ENCODE measurements around the gene FAM89B.

Gene FAM89B

GRCh38 chr11:65591939-65592857, 19.9 kb downstream of the FAM89B start:
- peak; percentile 47 for DNase-seq

DNA sequence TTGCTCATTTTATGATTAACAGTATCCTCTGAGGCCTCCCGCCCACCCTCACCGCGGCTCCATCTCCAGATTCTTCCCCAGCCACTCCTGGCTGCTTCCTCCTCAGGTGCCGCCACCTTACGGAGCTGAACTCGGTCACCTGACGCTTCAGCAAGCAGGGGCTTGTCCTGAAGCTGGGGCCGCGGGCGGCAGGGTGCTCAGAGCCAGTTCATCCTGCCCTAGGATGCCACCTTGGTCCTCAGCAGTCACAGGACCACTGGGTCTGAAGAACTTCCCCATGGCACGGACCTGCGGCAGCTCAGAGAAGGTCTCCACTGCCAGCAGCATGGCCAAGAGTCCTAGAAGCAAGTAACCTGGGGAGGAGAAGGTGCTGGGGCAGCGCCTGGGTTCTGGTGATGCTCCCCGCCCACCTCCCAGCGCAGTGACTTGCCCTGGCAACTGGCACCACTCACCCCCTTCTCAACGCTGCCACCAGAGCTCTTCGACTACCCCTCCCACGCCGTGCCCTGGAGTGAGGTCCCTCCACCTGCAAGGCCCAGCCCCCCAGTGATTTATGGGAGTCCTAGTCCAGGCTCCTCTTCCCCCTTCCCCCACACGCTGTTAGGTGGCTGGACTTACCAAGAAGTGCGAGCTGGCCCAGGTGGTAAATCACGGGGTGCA, 20.6 kb downstream of the FAM89B start:
- peak; percentile 49 for DNase-seq

DNA sequence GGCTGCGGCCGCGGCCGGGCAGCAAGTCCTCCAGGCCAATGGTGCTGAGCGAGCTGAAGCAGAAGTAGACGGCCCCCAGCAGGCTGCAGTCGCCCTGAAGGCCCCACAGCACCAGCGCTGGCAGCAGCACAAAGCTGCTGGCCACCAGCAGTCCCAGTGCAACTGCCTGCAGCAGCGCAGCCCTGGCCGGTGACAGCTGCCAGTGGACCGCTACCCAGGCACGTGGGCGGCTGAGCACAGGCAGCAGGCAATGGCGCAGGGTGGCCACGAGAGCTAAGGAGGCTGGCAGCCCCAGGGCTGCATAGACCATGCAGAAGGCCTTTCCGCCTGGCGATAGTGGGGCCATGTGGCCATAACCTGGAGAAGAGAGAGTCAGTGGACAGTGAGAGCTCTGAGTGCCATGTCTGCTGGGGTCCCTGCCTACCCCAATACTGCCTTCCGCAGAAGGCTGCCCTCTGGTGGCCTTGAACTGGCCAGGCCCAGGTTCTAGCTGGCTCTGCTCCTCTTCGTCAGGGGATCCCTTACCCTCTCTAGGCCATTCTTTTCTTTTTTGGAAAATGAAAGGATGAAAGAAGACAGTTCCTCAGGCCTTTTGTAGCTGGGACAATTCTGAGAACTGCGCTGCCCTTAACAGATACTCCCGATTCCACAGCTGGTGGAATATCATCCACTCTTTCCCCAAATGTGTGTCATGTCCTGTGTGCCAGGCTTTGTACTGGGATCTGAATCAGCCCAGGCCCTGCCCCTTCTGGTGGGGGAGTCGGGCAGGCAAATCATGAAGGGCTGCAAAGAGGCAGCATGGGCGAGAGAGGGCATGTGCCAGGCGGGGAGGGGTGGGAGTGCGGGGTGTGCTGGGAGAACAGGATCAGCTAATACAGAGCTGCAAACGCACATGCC, 21.4 kb downstream of the FAM89B start:
- DNase-seq, result peak; percentile 16

DNA sequence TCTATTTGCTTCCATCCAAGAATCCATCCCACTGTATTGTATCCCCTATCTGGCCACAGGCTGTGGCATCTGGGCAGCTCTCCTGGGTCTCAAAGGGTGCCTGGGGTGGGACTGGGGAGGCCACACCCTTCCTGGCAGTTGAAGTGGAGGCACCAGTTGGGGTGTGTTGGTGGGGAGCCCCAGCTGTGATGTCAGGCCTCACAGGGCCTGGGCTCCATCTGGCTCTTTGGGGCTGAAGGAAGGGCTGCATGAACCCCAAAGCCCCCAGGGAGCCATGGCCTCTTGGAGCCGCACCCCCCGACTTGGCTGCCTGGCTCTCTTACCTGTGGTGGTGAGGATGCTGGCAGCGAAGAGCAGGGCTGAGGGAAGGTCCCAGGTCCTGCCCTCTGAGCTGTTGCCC, 22.8 kb downstream of the FAM89B start:
- DNase-seq, result no peak

DNA sequence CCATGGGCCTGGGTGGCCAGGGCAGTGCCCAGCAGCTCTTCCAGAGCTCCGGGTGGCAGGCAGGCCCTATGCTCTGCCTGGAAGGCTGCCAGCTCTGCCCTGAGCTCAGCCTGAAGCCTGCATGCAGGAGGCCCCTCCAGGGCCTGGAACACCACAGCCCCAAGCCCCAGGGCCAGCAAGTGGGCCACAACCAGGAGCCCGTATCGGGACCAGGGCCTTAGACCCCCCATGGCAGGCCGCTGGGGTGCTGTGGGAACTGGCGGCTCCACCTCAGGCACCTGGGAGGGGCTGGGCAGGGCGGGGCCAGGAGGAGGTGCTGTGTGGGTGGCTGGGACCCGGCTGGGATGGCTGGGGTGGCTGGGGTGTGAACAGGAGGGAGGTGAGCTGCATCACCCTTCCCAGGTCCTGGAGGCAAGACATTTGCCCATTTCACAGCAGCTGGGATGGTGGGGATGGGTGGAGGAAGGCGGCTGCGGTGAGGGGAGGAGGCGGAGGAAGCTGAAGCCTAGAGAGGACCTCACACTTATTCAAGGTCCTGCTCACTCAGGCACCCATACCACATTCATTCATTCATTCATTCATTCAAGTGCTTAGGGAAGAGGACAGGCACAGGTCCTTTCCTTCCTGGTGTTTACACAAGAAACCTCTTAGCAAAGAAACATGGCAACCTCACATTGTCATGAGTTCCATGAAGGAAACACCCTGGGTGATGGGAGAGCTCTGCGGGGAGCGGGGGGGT, 23.4 kb downstream of the FAM89B start, which contains the start of gene KCNK7:
Gene KCNK7, minus strand, starts transcription at position 258 of the 739 bp plus-strand sequence. Its CDS starts 28 bp downstream, at position 230.
- no peak for DNase-seq

DNA sequence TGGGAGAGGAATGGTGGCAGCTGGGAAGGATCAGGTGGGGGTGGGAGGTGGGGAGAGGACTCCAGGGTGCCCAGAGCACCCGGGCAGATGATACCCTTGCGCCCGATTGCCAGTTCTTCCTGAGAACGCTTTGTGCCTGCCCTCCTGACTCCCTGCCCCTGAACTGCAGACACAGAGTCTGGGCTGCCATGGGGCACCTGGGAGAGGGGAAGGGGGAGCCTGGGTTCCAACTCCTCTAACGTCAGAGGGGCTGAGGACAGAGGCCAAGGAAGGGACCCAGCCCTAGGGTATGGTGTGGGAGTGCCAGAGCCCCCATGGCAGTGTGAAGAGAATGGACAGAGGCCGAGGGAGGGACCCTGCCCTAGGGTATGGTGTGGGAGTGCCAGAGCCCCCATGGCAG, 24.2 kb downstream of the FAM89B start:
- DNase-seq, result no peak

DNA sequence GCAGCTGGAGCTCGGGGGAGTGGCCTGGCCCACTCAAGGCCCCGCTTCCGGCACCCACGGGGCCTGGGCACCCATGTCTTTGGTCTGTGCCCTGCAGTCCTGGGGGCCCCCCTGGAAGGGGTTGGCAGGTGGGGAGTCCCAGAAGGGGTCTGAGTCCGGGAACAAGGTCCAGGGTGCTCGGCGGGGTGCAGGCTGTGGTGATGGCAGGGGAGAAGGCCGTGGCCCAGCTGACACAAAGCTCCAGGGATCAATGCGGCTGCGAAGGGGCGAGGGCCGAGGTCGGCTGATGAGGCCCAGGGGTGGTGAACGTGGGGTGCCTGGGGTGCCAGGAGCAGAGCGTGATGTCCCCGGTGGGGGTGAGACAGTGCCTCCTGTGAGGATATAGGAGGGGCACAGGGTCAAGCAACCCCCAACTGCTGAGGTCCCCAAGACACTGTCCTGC, 25.9 kb downstream of the FAM89B start:
- DNase-seq, result no peak

DNA sequence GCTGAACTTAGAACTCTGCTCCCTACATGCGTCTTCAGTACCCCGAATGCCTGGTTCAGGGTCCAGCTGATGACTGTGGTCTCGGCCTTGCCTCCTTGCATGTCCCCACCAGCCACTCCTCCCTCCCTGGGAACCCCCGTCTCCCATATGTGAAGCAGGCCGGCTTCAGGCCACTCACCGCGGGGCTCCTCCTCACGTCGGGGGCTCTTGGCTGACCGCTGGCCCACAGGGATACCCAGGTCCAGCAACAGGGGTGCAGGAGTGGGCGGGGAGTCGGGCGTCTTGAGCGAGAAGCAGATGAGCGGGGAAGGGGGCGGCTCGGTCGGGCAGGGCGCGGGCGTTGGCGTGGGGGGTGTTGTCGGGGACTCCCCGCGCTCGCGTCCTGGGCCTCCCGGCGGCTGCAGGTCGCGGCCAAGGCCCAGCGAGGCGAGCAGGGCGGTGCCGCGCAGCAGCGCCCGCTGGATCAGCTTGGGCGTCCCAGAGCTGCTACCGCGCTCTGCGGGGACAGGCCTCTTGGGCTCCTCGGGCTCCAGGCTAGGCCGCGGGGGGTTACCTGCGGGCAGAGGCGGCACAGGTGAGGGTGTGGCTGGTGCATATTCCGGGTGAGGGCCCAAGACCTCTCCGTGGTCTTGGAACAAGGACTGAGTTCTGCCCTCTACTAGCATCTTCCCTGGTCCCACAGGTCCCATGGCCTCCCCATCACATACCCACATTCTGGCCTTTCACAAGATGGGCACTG, 27.0 kb downstream of the FAM89B start:
- no peak for DNase-seq

GRCh38 chr11:65599955-65600246, 27.6 kb downstream of the FAM89B start:
- no peak for DNase-seq

- DNase-seq, result no peak
Measured at GRCh38 chr11:65604258-65604657, 31.9 kb downstream of the FAM89B start.

- DNase-seq, result peak; percentile 25
Measured at GRCh38 chr11:65606876-65607613, 34.7 kb downstream of the FAM89B start.

DNA sequence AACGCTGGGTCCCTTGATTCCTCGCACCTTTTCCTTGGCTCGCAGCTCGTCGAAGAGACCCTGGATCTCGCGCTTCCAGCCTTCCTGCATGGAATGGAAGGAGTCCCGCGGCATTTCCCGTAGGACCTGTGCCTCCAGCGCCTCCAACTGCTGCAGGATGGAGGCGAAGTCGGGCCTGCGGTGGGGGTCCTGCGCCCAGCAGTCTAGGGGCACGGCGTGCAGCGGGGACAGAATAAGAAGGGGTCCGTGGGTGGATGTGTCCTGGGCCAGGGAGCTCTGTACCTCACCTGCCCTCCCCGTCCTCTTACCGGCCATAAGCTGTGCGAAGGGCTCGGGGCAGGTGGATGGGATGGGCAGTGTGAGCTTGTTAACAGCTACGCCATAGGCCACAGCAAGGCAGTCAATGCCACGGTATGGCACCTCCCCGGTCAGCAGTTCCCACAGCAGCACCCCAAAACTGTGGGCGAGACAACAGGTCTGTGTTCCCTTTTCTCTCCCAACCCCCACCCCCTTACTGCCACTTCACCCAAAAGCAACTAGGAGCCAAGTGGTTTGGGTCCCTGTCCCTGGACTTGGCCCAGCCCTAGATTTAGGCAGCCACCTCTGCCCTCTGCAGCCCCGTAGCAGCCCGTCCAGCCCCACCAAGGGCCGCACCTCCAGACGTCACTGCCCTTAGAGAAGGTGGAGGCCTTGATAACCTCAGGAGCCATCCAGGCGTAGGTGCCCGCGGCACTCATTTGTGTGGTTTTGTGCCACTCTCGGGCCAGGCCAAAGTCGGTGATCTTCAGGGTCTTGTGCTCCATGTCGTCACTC, 35.5 kb downstream of the FAM89B start:
- DNase-seq, result no peak

DNA sequence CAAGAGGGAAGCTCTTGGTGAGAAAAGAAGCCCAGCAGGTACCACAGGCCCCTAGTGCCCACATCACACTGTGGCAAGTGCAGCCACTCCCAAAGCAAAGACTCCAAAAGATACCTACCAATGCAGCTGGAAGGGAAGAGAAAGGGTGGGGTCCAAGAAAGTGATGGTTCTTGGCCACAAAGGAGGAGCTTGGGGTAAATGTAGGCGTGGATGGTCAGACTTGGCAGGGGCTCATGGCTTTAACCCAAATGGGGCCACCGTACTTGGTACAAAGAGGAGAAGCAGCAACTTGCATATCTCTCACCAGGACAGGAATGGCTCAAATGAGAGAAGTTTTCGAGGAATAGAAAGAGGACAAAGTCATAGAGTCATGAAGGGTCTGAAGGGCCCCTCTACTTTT, 36.9 kb downstream of the FAM89B start:
- DNase-seq, result no peak

- no peak for DNase-seq
Measured at GRCh38 chr11:65609665-65610064, 37.3 kb downstream of the FAM89B start.

DNA sequence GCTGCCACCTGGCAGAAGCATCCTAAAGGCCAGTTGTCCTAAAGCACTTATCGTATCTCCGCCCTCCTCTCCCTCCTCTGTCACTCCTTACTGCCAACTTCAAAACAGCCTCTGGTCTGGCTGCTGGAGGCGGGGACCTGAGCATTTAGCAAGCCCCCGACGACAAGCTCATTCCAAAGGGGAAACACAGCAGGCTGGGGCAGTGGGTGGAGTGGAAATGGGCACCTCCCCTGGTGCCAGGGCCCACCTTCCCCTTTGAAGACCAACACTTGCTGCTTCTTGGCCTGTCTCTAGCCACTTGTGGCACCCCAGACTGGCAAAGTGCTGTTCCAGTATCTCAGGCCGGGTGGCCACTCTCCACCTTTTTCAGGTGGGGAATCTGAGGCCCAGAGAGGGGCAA, 38.1 kb downstream of the FAM89B start:
- DNase-seq, result no peak

DNA sequence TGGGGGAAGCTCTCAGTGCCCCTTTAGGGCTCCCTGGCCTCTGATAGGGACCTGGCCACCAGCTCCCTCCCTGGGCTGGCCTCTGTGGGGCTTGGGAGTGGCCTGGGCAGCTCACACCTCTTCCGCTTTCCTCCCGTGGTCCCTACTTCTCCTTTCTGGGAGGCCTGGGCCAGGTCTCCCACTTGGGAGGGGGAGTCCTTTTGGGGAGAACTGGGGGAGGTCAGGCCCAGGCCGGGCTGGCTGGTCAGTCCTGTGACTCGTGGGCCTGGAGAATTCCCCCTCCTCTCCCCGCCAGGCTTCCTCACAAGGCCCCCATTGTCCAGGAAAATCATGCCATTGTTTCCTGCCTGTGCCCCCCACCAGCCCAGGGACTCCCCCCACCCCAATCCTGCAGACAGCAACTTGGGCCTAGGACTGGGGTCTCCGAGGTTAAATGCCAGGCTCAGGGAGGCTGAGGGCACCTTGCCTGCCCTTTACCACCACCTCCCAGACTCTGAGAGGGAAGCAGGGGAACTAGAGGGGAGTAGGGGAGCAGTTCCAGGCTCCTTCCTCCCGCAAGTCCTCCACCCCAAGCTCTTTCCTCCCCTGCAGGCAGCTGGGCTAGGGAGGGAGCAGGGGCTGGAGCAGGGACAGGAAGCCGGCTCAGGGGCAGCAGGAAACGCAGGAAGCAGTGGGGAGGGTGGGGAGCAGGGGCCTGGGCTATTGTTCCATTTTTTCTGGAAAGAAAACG, 38.9 kb downstream of the FAM89B start:
- no peak for DNase-seq

DNA sequence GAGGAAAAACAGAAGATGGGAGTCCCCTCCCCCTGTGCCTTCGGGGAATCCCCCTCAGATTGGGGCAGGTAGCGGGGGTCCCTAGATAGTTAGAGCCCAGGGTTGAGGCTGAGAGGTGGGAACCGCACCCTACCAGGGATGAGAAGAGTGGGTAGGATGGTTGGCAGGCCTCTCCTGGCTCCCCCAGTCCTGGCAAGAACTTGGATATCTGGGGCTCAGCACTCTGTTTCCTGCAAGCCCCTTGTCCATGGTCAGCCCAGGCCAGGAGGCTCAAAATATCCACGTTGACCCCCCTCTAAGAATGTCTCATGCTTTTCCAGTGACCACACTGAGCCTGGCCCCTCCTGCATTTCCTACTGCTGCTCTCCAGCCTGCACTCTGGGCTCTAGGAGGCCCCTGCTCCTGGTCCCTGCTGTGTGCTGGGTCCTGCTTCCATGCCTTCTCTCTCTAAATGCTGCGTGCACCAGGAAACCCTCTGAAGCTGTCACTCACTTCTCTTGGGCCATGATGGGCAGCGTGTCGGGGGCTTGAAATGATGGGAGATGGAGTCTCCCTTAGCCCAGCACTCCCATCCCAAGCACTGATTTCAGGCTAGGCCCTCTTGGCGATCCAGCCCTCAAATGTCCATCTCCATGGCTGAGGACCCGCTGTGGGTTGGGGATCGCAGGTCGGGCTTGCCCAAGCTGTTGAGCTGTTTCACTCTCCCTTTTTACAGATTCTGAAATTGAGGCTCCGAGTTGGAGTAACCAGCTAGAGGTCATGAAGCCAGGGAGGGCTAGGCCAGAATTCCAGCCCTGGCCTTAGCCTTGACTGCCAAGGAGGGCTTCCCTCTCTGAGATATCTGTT, 39.6 kb downstream of the FAM89B start:
- no peak for DNase-seq

DNA sequence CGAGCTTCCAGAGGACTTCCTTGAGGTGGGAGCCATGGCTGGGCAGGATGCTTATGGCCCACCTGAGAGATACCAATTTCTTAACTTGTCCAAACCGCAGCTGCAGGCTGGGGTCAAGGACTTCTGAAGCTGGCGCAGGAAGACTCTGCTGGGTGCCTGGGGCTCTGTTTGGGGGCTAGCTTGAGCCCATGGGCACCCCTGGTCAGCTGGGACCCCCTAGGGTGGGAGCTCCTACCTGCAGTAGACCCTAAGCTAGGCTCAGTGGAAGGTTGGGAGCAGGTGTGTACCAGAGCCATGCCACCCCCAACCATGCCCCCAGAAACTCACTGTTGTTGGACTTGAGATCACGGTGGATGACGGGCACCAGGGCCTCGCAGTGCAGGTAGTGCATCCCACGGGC, 40.4 kb downstream of the FAM89B start:
- DNase-seq, result no peak

Data from NCI-H526 treated with DMSO at 0.1 percent for 48 hours (cell line).